Activated CD8-positive, alpha-beta memory T cell treated with anti-CD3 and anti-CD28 coated beads for 48 hours (primary cell): Measurements from ENCODE around the gene ABCB4.

Experiments
- DNase-seq, 3 experiments: peaks; one replicate each; pipeline ENCODE4 v3.0.0-alpha.2; 2020; ENCODE audit warnings: low read depth in 2 of 3, low spot score in 2 of 3

Gene ABCB4

DNA sequence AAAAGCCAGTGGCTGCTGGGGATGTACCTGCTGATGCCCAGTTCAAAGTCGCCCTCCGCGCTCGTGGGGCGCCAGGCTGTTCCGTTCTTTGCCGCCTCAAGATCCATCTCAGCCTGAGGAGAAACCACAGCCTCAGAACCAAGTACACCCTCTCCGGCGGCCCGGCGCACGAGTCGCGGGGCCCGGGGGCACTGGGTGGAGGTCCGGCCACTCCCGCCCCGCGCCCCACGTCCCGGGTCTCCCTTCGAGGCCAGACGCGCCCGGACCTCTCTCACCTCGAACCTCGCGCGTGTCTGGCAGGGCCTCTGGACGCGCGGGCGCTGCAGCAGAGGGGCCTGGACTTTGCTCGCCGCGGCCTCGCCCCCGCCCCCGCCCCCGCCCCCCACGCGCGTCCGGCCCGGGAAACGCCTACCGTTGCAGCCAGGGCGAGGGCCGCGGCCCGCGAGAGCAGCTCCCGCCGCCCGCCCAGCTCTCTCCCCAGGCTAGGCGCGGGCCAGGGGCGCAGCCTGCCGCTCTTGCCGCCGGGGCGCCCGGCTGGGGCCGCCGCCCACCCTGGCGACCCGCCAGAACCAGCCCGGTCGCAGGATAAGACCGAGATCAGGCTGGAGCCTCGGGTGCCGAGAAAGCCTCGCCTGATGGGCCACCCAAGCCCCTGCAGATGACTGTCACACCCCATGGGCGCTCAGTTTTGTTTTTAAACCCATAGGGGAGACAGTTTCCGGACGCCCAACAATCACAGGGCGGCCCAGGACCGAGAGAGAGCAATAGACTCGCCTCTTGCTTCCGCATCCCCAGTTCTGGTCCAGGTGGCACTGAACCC lies at the start of gene ABCB4:
Gene ABCB4 (minus strand): TSS at position 322 of the 820 bp plus-strand sequence. CDS start 215 bp downstream, at position 107.
- DNase-seq, result no peak

DNA sequence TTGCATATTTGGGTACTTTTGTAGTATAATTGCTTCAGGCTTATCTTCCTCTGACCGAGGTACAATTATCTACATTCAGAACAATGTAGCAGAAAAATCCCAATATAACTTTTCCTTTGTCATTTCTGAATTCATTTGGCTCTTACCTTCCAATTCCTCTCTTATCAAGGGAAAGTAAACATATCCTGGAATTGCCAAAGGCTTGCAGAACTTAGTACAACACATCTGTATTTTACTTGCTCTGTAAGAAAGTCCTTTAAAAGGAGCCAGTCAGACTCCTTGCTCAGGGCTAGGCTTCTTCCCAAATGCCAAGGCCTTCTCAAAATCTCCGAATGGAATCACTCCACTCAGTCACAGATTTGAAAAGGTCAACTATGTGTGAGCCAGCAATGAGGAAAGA lies 43.3 kb upstream of the ABCB4 start:
- no peak for DNase-seq

DNA sequence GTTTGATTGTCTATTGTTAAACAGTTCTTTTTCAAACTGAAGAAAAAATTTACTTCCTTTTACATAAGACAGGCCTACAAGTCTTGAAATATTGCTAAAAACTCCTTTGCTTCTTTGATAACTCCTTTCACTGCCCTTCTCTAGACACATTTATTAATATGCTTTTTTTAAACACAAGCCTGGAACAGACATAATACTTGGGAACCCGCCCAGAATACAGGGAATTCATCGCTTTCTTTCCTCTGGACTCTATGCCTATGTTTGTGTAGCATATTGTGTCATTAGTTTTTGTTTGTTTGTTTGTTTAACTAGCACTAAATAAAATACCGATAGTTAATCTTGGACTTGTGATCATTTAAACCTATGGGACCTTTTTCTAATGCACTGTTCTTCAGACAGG lies 42.4 kb upstream of the ABCB4 start:
- DNase-seq, result no peak

DNA sequence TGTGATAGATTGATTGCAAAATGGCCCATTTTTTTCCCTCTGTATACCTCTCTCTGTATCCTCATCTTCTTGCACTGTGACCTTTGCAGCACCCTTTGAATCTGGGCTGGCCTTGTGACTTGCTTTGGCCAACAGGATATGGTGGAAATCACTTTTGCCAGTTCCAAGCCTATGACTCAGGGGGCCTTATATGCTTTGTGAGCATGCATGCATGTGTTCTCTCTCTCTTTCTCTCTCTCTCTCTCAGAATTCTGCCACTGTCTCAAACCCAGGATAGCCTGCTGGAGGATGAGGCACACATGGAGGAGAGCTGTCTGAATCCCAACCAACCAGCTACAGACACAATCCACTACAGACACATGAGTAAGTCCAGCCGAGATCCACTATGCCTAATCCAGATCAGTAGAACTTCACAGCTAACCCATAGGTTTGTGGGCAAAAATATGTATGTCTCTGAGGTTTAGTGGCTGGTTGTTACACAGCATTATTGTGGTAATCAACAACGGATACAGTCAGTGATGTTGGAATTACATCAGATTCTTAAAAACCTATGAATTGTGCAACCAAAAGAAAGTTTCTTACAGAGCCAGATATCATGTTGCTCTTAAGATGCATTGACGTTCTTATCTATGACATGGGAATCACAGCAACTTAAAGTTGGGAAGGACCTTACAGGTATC lies 41.8 kb upstream of the ABCB4 start:
- DNase-seq, result no peak

DNA sequence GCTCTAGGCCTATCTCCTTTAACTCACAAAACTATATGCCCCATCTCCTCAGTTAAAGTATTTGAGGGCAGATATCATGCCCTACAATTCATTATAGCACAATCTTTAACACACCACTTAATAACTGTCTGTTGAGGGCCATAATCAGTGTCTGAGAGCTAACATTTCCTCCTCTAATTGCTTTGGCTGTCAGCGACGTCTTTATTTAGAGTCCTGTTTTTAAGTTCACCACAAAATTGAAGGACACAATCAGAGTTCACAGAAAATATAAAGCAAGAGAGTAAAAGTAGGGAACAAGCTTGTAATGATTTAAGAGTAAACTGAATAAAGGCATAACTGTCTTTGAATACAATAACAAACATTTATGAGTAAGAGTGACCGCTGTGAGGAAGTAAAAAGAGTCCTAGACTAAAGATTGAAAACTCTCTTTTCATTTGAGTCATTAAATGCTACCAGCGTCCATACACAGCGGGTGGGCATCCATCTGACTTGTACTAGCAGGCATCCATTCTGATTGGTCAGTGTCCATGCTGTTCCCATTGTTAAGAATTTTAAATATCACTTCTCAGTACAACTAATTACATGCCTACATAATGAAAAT lies 38.4 kb upstream of the ABCB4 start:
- DNase-seq, result no peak

DNA sequence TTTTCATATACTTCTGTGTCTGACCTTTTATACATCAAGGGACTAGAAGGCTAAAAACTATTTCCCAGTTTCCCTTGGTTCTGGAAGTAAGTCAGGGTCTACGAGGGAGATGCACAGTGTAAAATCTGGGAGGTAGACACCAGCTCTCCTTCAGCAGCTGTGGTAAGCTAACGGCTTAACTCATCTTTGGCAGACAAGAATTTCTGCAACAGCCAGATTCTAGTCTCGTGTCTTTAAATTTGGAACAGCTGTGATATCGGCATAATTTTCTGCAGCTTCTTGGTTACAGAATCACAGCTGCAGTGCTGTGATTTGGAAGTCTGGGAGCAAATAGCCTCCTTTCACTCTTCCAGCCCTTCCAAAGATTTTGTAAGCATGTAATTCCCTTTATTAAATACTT lies 37.4 kb upstream of the ABCB4 start:
- no peak for DNase-seq

DNA sequence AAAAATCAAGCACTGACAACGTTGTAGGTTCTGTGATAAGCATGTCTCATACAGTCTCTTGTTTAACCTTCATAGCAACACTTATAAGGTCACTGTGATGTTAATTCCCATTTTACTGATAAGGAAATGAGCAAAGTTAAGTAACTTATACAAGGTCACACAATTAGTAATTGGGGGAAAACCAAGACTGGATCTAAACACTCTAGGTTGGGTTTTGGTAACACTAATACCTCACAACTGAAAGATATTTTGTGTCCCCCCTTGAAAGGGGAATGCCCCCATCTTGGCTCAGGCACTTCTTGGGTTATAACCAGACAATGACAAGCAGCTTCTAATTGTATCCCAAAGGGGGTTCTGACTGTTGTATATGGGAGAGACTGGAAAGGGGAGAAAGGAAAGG lies 36.0 kb upstream of the ABCB4 start:
- no peak for DNase-seq

DNA sequence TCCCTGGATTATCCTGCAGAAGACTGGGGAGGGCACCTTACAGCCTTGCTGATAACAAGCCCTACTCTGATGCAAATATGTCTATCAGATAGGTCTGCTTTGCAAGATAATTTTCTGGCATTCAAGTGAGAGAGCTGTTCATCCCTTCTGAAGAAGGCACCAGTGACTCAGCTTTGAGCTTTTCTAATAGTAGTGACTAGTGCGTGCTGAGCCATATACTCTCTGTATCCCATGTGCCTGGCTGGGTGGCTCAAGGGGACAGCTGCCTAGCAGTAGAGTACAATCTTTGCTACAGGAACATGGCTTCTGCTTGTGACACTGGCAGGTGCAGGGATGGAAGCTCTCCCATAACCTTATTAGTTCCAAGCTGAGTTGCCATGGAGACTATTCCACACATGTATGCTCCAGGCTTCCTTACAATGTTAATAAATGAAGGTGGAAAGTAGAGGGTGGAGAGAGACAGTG lies 35.0 kb upstream of the ABCB4 start:
- no peak for DNase-seq

DNA sequence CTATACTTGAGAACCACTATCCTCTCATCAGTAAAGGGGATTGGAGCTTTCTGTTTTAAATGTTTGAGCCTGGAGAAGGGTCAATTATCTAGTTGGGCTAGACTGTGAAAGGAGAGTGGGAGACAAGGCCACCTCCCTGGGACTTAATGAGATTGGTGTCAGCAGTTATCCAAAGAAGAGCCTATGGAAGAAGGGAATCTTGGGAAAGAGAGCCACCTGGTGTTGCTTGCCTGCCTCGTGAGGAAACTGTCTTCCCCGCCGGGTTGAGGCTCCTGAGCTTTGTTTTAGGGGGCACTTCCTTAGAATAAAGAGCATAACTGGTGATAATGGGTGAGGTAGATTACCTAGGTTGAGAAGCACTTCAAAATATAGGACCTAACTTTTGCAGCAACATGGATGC lies 32.0 kb upstream of the ABCB4 start:
- DNase-seq, result no peak

DNA sequence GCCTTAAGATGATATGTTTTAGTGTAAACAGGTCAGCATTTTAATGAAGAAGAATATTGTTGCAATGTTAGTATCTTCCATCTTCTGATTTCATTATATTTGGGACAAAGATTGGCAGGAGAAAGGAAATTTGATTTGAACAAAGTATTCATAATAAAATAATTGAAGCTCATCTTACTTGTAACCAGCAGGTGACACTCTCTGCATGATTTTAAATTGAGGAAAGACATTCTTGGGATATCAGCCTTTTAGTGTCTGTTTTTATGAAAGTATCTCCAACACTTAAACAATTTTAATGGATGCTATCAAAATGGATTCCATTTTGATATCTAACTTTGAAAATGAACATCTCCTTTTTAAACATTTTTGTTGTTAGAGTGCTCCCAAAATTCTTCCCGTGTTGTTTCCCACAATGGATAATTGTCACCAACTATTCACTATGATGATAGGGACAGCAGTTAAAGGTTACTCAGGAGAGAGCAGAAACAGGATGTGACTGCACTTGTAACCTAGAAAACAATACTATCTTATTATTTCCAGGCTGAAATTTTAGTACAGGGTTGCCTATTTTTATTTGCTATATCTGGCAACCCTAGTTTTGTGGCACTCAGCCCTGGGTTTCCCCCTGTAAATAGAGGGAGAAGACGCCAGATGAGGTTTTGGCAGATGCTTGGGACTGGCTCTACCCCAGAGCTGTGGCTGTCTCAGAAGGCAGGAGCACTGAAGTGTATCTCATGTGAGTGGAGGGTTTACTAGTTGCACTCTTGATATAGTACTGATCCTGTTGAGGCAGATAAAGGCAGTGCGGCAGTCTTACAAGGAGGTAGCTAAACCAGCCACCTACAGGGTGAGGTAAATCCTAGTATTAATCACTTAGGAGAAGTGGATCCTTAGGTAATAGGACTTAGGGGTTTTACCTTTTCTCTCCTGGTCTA lies 31.0 kb upstream of the ABCB4 start:
- DNase-seq, result no peak

DNA sequence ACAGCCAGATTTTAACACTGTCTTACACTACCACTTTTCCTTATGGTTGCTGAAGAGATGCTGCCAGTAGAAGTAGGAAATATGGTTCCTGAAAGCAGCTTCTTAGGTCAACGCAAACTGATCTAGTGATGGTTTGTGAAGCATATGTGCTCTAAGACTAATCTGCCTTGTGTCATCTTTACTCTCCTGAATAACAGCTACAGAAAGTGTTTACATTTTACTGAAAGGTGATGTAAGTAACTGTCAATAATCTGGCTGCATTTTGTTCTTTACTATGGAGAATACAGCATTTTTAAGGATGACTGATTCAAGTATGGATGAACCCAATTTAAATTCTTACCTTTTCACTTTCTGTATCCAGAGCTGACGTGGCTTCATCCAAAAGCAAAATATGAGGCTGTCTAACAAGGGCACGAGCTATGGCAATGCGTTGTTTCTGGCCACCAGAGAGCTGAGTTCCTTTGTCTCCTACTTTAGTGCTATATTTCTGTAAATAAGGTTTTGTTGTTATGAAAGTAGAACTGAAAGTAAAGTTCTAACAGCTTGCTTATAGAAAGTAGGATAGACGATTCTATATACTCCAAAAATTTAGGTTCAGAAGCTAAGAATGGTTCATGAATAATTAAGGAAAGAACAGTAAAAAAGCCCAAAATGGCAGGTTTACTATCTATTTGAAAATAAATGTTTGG lies 30.2 kb upstream of the ABCB4 start:
- no peak for DNase-seq

DNA sequence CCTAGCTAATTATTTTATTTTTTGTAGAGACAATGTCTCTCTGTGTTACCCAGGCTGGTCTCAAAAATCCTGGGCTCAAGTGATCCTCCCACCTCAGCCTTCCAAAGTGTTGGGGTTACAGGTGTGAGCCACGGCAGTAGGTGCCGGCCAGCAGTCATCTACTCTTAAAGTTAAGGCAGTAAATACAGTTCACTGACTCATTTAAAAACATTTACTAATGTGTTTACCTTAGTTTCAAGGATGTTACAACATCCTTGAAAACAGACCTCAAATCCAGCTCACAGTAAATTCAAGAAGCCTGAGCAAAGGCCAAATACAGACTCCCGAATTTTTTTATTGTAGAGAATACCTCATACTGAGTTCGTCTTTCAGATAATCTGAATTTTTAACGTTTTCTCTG lies 29.6 kb upstream of the ABCB4 start:
- DNase-seq, result no peak

DNA sequence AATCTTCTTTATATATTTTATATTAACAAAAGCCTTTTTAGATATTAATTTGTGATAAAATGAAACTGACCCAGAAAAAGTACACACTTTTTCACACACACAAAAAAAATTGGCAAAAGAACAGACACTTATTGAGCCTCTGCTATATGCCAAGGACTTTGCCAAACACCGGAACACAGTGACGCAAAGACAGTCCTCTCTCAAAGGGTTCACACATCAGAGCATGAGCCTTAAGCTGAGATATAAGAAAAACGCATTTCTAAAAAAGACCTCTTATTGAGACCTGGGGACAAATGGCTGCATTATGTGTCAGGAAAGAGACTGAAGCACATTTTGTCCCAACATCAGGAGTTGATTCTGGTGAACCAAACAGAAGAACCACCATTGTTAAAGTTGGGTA lies 24.0 kb upstream of the ABCB4 start:
- DNase-seq, result no peak

DNA sequence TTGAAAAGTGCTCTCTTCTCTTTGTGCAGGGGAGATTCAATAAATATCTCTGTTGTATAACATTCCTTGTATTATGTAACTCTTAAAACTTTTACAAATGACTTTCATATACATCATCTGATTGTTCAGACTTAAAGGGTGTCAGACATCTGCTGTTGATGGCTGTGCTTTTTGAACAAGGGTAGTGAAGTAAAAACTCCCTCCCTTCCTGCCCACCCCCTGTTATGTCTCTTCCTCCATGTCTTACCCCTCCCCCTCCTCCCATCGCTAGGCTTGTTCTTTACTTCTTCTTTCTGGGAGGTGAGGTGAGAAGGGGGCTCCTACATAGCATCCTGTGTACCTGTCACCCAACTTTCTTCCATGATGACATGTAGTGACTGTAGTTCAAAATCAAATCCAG lies 23.4 kb upstream of the ABCB4 start:
- DNase-seq, result no peak

DNA sequence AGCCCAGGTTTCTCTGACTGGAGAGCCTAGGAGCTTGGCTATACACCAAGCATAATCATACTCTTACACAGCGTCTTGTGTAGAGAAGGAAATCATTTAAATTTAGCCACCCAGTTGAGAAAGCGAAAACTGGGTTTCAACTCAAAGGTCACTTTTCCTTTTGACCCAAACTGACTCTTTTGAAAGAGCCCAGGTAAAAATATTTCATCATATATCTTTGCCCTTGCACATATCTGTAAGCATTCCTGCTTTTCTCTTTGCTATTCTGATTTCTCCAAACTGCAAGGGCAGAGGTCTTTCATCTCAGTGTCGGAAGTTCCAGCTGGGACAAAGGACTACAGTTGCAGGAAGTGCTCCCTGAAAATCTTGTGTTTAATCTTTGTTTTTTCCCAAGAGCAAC lies 22.0 kb upstream of the ABCB4 start:
- DNase-seq, result no peak

DNA sequence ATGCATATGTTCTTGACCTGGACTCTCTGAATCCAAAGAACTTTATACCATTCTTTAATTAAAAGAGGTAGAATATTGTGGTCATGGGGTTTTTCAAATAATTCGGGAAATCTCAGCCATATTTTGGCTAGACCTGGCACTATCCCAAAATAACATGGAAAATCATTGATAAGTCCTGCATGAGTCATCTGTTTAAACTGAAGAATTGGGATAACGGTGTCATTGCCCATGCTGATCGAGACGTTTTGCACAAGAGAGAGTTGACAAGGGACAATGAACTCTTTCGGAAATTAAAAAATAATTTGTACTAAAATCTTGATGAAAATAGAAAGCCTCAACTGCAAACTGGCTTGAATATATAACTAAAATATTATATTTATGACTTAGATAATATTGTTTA lies 19.9 kb upstream of the ABCB4 start:
- DNase-seq, result no peak

DNA sequence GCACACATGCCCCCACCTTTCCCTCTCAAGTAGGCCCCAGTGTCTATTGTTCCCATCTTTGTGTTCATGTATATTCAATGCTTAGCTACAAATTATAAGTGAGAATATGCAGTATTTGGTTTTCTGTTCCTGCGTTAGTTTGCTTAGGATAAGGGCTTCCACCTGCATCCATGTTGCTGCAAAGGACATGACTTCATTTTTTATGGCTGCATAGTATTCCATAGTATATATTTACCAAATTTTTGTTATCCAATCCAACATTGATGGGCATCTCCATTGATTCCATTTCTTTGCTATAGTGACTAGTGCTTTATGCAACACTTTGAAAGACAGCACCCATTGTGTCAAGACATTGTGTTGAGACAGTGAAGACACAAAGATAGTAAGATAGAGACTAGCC lies 19.0 kb upstream of the ABCB4 start:
- no peak for DNase-seq

DNA sequence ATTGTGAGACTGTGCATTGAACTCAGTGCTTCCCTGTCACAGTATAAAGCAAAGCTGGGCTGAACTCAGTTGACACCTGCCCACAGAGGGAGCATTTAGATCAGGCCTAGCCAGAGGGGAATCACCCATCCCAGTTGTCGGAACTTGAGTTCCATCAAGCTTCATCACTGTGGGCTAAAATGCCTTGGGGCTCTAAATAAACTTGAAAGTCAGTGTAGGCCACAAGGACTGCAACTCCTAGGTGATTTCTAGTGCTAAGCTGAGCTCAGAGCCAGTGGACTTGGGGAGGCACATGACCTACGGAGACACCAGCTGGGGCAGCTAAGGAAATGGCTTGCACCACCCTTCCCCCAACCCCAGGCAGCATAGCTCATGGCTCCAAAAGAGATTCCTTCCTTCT lies 7.7 kb upstream of the ABCB4 start:
- no peak for DNase-seq

DNA sequence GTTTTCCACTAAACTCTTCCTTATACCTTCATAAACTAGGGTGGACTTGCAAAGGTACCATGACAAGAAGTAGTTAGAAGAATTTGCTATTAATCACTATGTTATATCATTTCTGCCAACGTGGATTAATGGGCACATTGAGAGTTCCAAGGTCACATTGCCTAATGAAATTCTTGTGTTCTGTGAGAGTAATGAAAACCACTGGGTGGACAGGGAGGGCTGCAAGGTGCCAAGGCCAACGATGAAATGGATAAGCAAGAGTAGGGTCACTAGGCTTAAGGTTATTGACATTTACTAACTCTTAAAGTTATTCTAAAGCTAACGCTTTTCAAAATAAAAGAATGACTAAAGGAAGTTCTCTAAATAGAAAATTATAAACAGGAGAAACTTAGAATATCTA lies 6.6 kb upstream of the ABCB4 start:
- DNase-seq, result no peak

DNA sequence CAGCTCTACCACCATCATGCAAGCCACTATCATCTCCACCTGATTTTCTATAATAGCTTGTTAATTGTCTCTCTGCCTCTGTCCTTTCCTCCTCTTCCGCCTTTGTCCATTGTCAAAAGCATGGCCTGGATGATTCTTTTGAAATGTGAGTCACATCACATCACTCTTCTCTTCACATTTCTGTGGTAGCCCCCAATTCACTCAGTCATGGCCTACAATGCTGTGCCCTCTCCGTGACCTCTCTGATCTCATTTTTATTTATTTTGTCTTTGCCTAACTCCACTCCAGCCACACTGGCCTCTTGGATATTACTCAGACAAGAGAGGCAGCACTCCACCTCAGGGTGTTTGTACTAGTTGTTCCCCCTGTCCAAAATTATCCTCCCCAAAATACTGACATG lies 4.9 kb upstream of the ABCB4 start:
- DNase-seq, result no peak

DNA sequence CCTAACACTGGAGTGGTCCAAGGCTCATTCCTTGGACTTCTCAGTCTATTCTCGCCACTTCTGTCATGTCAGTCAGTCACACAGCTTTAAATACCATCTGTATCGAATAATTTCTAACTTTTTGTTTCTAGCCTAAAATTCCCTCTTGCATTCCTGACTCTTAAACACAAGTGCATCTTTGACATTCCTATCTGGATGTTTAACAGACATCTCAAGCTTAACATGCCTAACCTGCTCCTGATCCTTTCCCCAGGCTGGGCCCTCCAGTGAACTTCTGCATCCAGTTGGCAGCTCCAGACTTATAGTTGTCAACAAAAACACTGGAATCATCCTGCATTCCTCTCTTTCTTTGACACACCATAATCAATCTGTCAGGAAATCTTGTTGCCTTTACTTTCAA lies 4.5 kb upstream of the ABCB4 start:
- no peak for DNase-seq
